K562 (cell line): ENCODE data around the gene SNX3. TPM values are rescaled to one million over a fixed set of nuclear protein-coding genes. Genes with fewer than 3 reads are reported as not detected.

ENCODE experiments used
- ATAC-seq: fragments of 200-7000 bp; cut with Tn5 transposase; 3 replicates; pipeline ENCODE4 v1.9.1; 2020; ENCODE audit warnings: moderate library complexity
- BruUV-seq: library from RNA; stranded (reverse); fragments of 400-500 nt; replicated peaks from 2 replicates; lab custom pipeline; 2021; lab: Mats Ljungman, UMichigan
- CTCF ChIA-PET: fragments of 300-600 bp; formaldehyde crosslinking; extraction: SDS; loops from one replicate; lab custom pipeline; 2021; ENCODE audit warnings: low intra/inter-chr PET ratio; lab: Yijun Ruan, JAX
- POLR2A ChIA-PET: fragments of 300-600, 350-650 bp; sonication (Branson Sonifier 250); formaldehyde crosslinking; extraction: SDS; loops from one replicate; lab custom pipeline; 2021; ENCODE audit warnings: antibody characterized with exemption, inconsistent platforms; lab: Yijun Ruan, JAX
- DNase-seq, 4 experiments: peaks; one replicate each; pipeline versions ENCODE4 v3.0.0 to v3.0.0-alpha.2; 2011 to 2018; ENCODE audit warnings: low spot score in 3 of 4, mixed read lengths in 3 of 4; ENCODE audit errors: extremely low read depth in 1 of 4
- FAIRE-seq: peaks from 2 replicates; lab custom pipeline; 2011; peaks lifted over from hg19 to GRCh38; lab: Jason Lieb, UNC
- H2AFZ ChIP-seq: 2 replicates; pipeline ENCODE4 v1.6.0; 2011; ENCODE audit warnings: low read depth, low read length, control low read depth, inconsistent platforms
- H3K27ac ChIP-seq: fragments of 200-600 bp; 3 replicates; pipeline ENCODE4 v1.8.0; 2011; ENCODE audit warnings: low read depth, mild to moderate bottlenecking, control low read depth, inconsistent platforms, low read length, moderate library complexity, mixed read lengths; ENCODE audit errors: extremely low read depth
- H3K27me3 ChIP-seq, 2 experiments: fragments of 300-600 bp in 1 of 2; 2 replicates in 1 of 2; 3 replicates in 1 of 2; pipeline versions ENCODE4 v1.6.0 to v1.8.0; 2011; ENCODE audit warnings: inconsistent platforms in 2 of 2, low read length in 2 of 2, mild to moderate bottlenecking in 1 of 2, mixed read lengths in 1 of 2, moderate library complexity in 1 of 2; ENCODE audit not compliant: control insufficient read depth in 2 of 2, insufficient read depth in 2 of 2
- H3K36me3 ChIP-seq: fragments of 300-600 bp; 3 replicates; pipeline ENCODE4 v1.8.0; 2011; ENCODE audit warnings: mild to moderate bottlenecking, low read length, inconsistent platforms; ENCODE audit not compliant: control insufficient read depth, insufficient read depth
- H3K4me1 ChIP-seq, 2 experiments: fragments of 200-600 bp in 1 of 2; replicated peaks in 1 of 2; 2 replicates in 1 of 2; 3 replicates in 1 of 2; pipeline versions ENCODE4 v1.5.1 to v1.8.0; 2011; ENCODE audit warnings: inconsistent platforms in 2 of 2, low read length in 2 of 2, mild to moderate bottlenecking in 1 of 2, mixed read lengths in 1 of 2, moderate library complexity in 1 of 2; ENCODE audit not compliant: control insufficient read depth in 2 of 2, insufficient read depth in 2 of 2
- H3K4me2 ChIP-seq: 2 replicates; pipeline ENCODE4 v1.6.1; 2011; ENCODE audit warnings: low read length, control low read depth, inconsistent platforms, mixed read lengths; ENCODE audit not compliant: insufficient read depth
- H3K4me3 ChIP-seq: fragments of 200-600 bp; sonication (generic), shearing (Covaris generic); 2 replicates; pipeline ENCODE4 v1.5.1; 2016; ENCODE audit warnings: control low read depth, inconsistent platforms
- H3K79me2 ChIP-seq: fragments of 200-600 bp; 3 replicates; pipeline ENCODE4 v1.8.0; 2011; ENCODE audit warnings: low read length, inconsistent platforms; ENCODE audit not compliant: control insufficient read depth, insufficient read depth
- H3K9ac ChIP-seq, 2 experiments: 2 replicates each; pipeline versions ENCODE4 v1.6.0 to v1.6.1; 2011; ENCODE audit warnings: low read depth in 2 of 2, low read length in 2 of 2, control low read depth in 1 of 2, inconsistent platforms in 1 of 2, mild to moderate bottlenecking in 1 of 2, mixed read lengths in 1 of 2; ENCODE audit not compliant: insufficient read depth in 1 of 2
- H3K9me1 ChIP-seq: one replicate; pipeline ENCODE4 v1.6.0; 2011; ENCODE audit warnings: inconsistent platforms, mild to moderate bottlenecking, low read length, moderate library complexity; ENCODE audit not compliant: control insufficient read depth, insufficient read depth
- H3K9me3 ChIP-seq: replicated peaks from 2 replicates; pipeline ENCODE4 v1.5.1; 2011; ENCODE audit warnings: low read depth, low read length, inconsistent platforms; ENCODE audit not compliant: control insufficient read depth, insufficient read depth
- H4K20me1 ChIP-seq: replicated peaks from 2 replicates; pipeline ENCODE4 v1.6.1; 2011; ENCODE audit warnings: low read length, inconsistent platforms, mixed read lengths; ENCODE audit not compliant: control insufficient read depth, insufficient read depth
- DACH1 ChIP-seq: fragments of 450-650 bp; IDR thresholded peaks from 2 replicates; pipeline ENCODE4 v1.6.1; 2018; ENCODE audit not compliant: partially characterized antibody
- HDAC1 ChIP-seq, 2 experiments: fragments of 450-650 bp; IDR thresholded peaks; 2 replicates each; pipeline ENCODE4 v1.6.1; 2016 to 2017; ENCODE audit warnings: inconsistent platforms in 1 of 2, mild to moderate bottlenecking in 1 of 2, moderate library complexity in 1 of 2
- WGBS: fragments of 100-300 bp; shearing (Covaris generic); methylation state at CpG from one replicate; pipeline ENCODE4 v1.1.6; 2016; ENCODE audit warnings: low coverage, mixed read lengths; ENCODE audit not compliant: insufficient coverage; ENCODE audit errors: missing lambda C conversion rate; 5-methylcytosine and 5-hydroxymethylcytosine counted together
- in situ Hi-C: fragments of 300-500 bp; cut with MboI; formaldehyde crosslinking; loops from 4 replicates; pipeline ENCODE4 v1.15.0; 2018; ENCODE audit warnings: inconsistent platforms, mixed read lengths
- intact Hi-C: fragments of 100-400 bp; cut with micrococcal nuclease; formaldehyde crosslinking; loops from 2 replicates; pipeline ENCODE4 v1.14.2; 2022
- polyA plus RNA-seq, 8 experiments: library from polyadenylated mRNA; depleted of rRNA in 4 of 8; stranded (reverse) in 5 of 8; unstranded in 3 of 8; fragments of >200 nt; fragmentation: Nextera tagmentation in 2 of 8; fragmentation: Illumina TruSeq in 1 of 8; extraction: Ambion mirVana in 2 of 8; extraction: Trizol in 1 of 8; gene quantifications; 2 replicates each; pipeline versions ENCODE4 v1.2.1 to v1.2.3, GENCODE V29; 2011 to 2014; ENCODE audit warnings: inconsistent platforms in 1 of 8, missing spikeins in 1 of 8
- total RNA-seq, 7 experiments: library from RNA; depleted of rRNA in 6 of 7; stranded (reverse); fragments of >200 nt in 6 of 7; fragmentation: Illumina TruSeq in 2 of 7; extraction: Trizol in 2 of 7; gene quantifications; 2 replicates each; pipeline versions ENCODE4 v1.2.1 to v1.2.3, GENCODE V29; 2011 to 2021; ENCODE audit warnings: low replicate concordance in 1 of 7
- TF ChIP-seq, protein P1 (sequence below): fragments of 450-650 bp; IDR thresholded peaks from 2 replicates; pipeline ENCODE4 v1.6.1; 2017; ENCODE audit warnings: mild to moderate bottlenecking, moderate library complexity

Gene SNX3
- total and polyA plus RNA-seq, 9 of the 15 experiments (the other 6 are each of a cell fraction or from before 2014, with no cell fraction given): 48.9 to 410 (median 159) TPM

GRCh38 chr6:108170332-108171290 is 90.2 kb downstream of the SNX3 start:
- Histone ChIP-seq H3K9me1 (no peaks in the 10 kb centered on the region), H3K4me2 (no peak overlapping the region), H3K9ac (no peak overlapping the region), H3K9me3 (no peaks in the 10 kb centered on the region), H4K20me1 (no peaks in the 10 kb centered on the region), H3K4me1 (peaks cover 0 to 44% of the 10 kb centered on the region in 2 experiments; a peak in 3 of 5 replicates), H3K79me2 (no peaks in the 10 kb centered on the region), H3K36me3 (no peaks in the 10 kb centered on the region), H3K4me3 (no peak overlapping the region), H3K27ac (no peak overlapping the region), H3K27me3 (peaks cover 46 to 86% of the 10 kb centered on the region in 2 experiments), H2AFZ (no peak overlapping the region)
- 26% methylated on average over 24 of the region's 31 CpGs for WGBS
- FAIRE-seq: no peak
- in situ Hi-C loops: no loop called here
- CTCF ChIA-PET: no interaction called here
- TF ChIP-seq, protein P1, sequence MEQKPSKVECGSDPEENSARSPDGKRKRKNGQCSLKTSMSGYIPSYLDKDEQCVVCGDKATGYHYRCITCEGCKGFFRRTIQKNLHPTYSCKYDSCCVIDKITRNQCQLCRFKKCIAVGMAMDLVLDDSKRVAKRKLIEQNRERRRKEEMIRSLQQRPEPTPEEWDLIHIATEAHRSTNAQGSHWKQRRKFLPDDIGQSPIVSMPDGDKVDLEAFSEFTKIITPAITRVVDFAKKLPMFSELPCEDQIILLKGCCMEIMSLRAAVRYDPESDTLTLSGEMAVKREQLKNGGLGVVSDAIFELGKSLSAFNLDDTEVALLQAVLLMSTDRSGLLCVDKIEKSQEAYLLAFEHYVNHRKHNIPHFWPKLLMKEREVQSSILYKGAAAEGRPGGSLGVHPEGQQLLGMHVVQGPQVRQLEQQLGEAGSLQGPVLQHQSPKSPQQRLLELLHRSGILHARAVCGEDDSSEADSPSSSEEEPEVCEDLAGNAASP: no peak
- TF ChIP-seq DACH1 (peak; percentile 34), HDAC1 (IDR thresholded peaks at IDR 0.05) (no peak)
- no peak for ATAC-seq
- DNase-seq: no peak
- BruUV-seq: no TSS peak
- POLR2A ChIA-PET: interaction anchor here (0.8 kb wide), 1 partner anchor 23 kb away, joined by 3 read pairs; no protein-coding TSS in a partner anchor
- intact Hi-C loops: no loop called here
